Astrocyte (in vitro differentiated cells and primary cell): ENCODE measurements around the gene FAM193B. TPM values are rescaled to one million over a fixed set of nuclear protein-coding genes. Genes with fewer than 3 reads are reported as not detected.
A peak's percentile ranks its signal among the peaks of the same experiment; 100 is the strongest.

Experiments
- DNase-seq: peaks from one replicate; pipeline ENCODE4 v3.0.0-alpha.2; 2010; ENCODE audit warnings: low read depth
- FAIRE-seq: peaks from 2 replicates; lab custom pipeline; 2011; peaks lifted over from hg19 to GRCh38; lab: Jason Lieb, UNC
- H2AFZ ChIP-seq: 2 replicates; pipeline ENCODE4 v1.6.0; 2012; ENCODE audit warnings: low read depth, low read length, inconsistent platforms
- H3K27ac ChIP-seq: 2 replicates; pipeline ENCODE4 v1.5.1; 2011; ENCODE audit warnings: low read depth, low read length, inconsistent platforms
- H3K27me3 ChIP-seq: 2 replicates; pipeline ENCODE4 v1.6.0; 2011; ENCODE audit warnings: low read length, inconsistent platforms; ENCODE audit not compliant: insufficient read depth
- H3K36me3 ChIP-seq: 2 replicates; pipeline ENCODE4 v1.5.1; 2011; ENCODE audit warnings: low read length, inconsistent platforms; ENCODE audit not compliant: insufficient read depth
- H3K4me1 ChIP-seq: 2 replicates; pipeline ENCODE4 v1.5.1; 2011; ENCODE audit warnings: low read length, inconsistent platforms; ENCODE audit not compliant: insufficient read depth
- H3K4me2 ChIP-seq: 2 replicates; pipeline ENCODE4 v1.6.0; 2012; ENCODE audit warnings: low read length, inconsistent platforms
- H3K4me3 ChIP-seq: 2 replicates; pipeline ENCODE4 v1.5.1; 2011; ENCODE audit warnings: low read depth, mild to moderate bottlenecking, low read length, inconsistent platforms; ENCODE audit not compliant: insufficient read depth
- H3K79me2 ChIP-seq: 2 replicates; pipeline ENCODE4 v1.6.0; 2012; ENCODE audit warnings: mild to moderate bottlenecking, low read length, inconsistent platforms; ENCODE audit not compliant: insufficient read depth
- H3K9ac ChIP-seq: 2 replicates; pipeline ENCODE4 v1.6.0; 2012; ENCODE audit warnings: mild to moderate bottlenecking, low read length, inconsistent platforms
- H3K9me3 ChIP-seq: 2 replicates; pipeline ENCODE4 v1.5.1; 2012; ENCODE audit warnings: low read depth, mild to moderate bottlenecking, low read length, inconsistent platforms; ENCODE audit not compliant: insufficient read depth
- H4K20me1 ChIP-seq: 2 replicates; pipeline ENCODE4 v1.6.0; 2012; ENCODE audit warnings: low read length, inconsistent platforms; ENCODE audit not compliant: insufficient read depth
- H3K27ac Mint-ChIP-seq: one replicate; pipeline ENCODE4 v1.8.0; 2021; ENCODE audit warnings: mild to moderate bottlenecking, mixed read lengths; ENCODE audit not compliant: unreplicated experiment
- H3K27me3 Mint-ChIP-seq: one replicate; pipeline ENCODE4 v1.8.0; 2021; ENCODE audit warnings: low read depth, mixed read lengths; ENCODE audit not compliant: unreplicated experiment
- H3K36me3 Mint-ChIP-seq: one replicate; pipeline ENCODE4 v1.8.0; 2021; ENCODE audit warnings: low read depth, mixed read lengths; ENCODE audit not compliant: unreplicated experiment
- H3K4me1 Mint-ChIP-seq: one replicate; pipeline ENCODE4 v1.8.0; 2021; ENCODE audit warnings: low read depth, mixed read lengths; ENCODE audit not compliant: unreplicated experiment
- H3K4me3 Mint-ChIP-seq: one replicate; pipeline ENCODE4 v1.8.0; 2021; ENCODE audit warnings: mild to moderate bottlenecking, moderate library complexity, mixed read lengths; ENCODE audit not compliant: unreplicated experiment
- H3K9me3 Mint-ChIP-seq: one replicate; pipeline ENCODE4 v1.8.0; 2021; ENCODE audit warnings: mild to moderate bottlenecking, mixed read lengths; ENCODE audit not compliant: unreplicated experiment
- CTCF ChIP-seq: IDR thresholded peaks from 2 replicates; pipeline ENCODE4 v1.5.1; 2011; ENCODE audit warnings: low read depth, mild to moderate bottlenecking, inconsistent platforms, low read length, moderate library complexity; ENCODE audit not compliant: insufficient read depth
- EZH2 ChIP-seq: IDR thresholded peaks from 2 replicates; pipeline ENCODE4 v1.6.1; 2012; ENCODE audit warnings: mild to moderate bottlenecking, low read length, inconsistent platforms; ENCODE audit not compliant: insufficient read depth
- total RNA-seq: library from RNA; stranded (reverse); gene quantifications from 2 replicates; pipeline ENCODE4 v1.2.1, GENCODE V29; 2021

The FAM193B gene
- total RNA-seq, 1 donor from 2014 or later, result 48.3 TPM

GRCh38 chr5:177478711-177479646 lies 75.4 kb downstream of the FAM193B start:
- H3K4me3 Mint-ChIP-seq, result peak overlapping the region; percentile 62
- FAIRE-seq, result no peak
- no peaks in the 10 kb centered on the region for H3K36me3 ChIP-seq
- H3K9me3 Mint-ChIP-seq, result no peaks in the 10 kb centered on the region
- H3K4me2 ChIP-seq, result no peak overlapping the region
- no peak for TF ChIP-seq CTCF
- no peak for TF ChIP-seq EZH2
- no peaks in the 10 kb centered on the region for H3K9me3 ChIP-seq
- peak overlapping the region; percentile 24 for H3K9ac ChIP-seq
- no peak overlapping the region for H2AFZ ChIP-seq
- peaks cover 17% of the 10 kb centered on the region for H3K36me3 Mint-ChIP-seq
- H3K4me3 ChIP-seq, result no peak overlapping the region
- H3K27ac ChIP-seq, result peak overlapping the region; percentile 29
- H3K27me3 Mint-ChIP-seq, result no peaks in the 10 kb centered on the region
- H3K79me2 ChIP-seq, result peaks cover 2% of the 10 kb centered on the region
- peak overlapping the region; percentile 90 for H3K27ac Mint-ChIP-seq
- H3K4me1 Mint-ChIP-seq, result peaks cover 63% of the 10 kb centered on the region
- H3K4me1 ChIP-seq, result peaks cover 40% of the 10 kb centered on the region
- peaks cover 55% of the 10 kb centered on the region for H4K20me1 ChIP-seq
- H3K27me3 ChIP-seq, result no peaks in the 10 kb centered on the region
- DNase-seq, result peak; percentile 41

- H3K36me3 Mint-ChIP-seq, result peaks cover 10% of the 10 kb centered on the region
- H3K27me3 Mint-ChIP-seq, result no peaks in the 10 kb centered on the region
- peak overlapping the region; percentile 60 for H3K4me3 Mint-ChIP-seq
- H3K4me3 ChIP-seq, result no peak overlapping the region
- peaks cover 58% of the 10 kb centered on the region for H3K4me1 Mint-ChIP-seq
- no peaks in the 10 kb centered on the region for H3K9me3 Mint-ChIP-seq
- FAIRE-seq (no peak), DNase-seq (no peak)
- H3K27ac ChIP-seq, result no peak overlapping the region
- no peaks in the 10 kb centered on the region for H3K36me3 ChIP-seq
- TF ChIP-seq EZH2, result no peak
- TF ChIP-seq CTCF, result no peak
- no peak overlapping the region for H3K9ac ChIP-seq
- peaks cover 1% of the 10 kb centered on the region for H3K79me2 ChIP-seq
- no peaks in the 10 kb centered on the region for H3K27me3 ChIP-seq
- H4K20me1 ChIP-seq, result peaks cover 44% of the 10 kb centered on the region
- no peak overlapping the region for H2AFZ ChIP-seq
- H3K27ac Mint-ChIP-seq, result peak overlapping the region; percentile 89
- no peaks in the 10 kb centered on the region for H3K9me3 ChIP-seq
- H3K4me2 ChIP-seq, result no peak overlapping the region
- peaks cover 36% of the 10 kb centered on the region for H3K4me1 ChIP-seq
These were observed 76.5 kb downstream of the FAM193B start for GRCh38 chr5:177477701-177478477.
